Measurements from ENCODE around the gene FBXO3. TPM values are rescaled to one million over a fixed set of nuclear protein-coding genes. Genes with fewer than 3 reads are reported as not detected.

The FBXO3 gene
- total RNA-seq, 1 donor from 2014 or later: 29.7 TPM

GRCh38 chr11:33716243-33716642, 58.1 kb downstream of the FBXO3 start:
- Histone ChIP-seq H3K27ac (peak overlapping the region; percentile 31), H3K36me3 (peaks cover 0 to 69% of the 10 kb centered on the region in 2 donors), H3K4me3 (no peak overlapping the region), H3K27me3 (no peaks in the 10 kb centered on the region), H3K4me1 (peaks cover 40% of the 10 kb centered on the region), H3K9me3 (no peaks in the 10 kb centered on the region)
- intact Hi-C loops (cut with DNase I): no loop called here
- no peak for TF ChIP-seq POLR2AphosphoS5 (IDR thresholded peaks at IDR 0.05; ENCODE audit: insufficient read depth in 1 of 2, low read depth in 1 of 2)
- TF ChIP-seq POLR2A (IDR thresholded peaks at IDR 0.05): no peak
- TF ChIP-seq, protein P1, sequence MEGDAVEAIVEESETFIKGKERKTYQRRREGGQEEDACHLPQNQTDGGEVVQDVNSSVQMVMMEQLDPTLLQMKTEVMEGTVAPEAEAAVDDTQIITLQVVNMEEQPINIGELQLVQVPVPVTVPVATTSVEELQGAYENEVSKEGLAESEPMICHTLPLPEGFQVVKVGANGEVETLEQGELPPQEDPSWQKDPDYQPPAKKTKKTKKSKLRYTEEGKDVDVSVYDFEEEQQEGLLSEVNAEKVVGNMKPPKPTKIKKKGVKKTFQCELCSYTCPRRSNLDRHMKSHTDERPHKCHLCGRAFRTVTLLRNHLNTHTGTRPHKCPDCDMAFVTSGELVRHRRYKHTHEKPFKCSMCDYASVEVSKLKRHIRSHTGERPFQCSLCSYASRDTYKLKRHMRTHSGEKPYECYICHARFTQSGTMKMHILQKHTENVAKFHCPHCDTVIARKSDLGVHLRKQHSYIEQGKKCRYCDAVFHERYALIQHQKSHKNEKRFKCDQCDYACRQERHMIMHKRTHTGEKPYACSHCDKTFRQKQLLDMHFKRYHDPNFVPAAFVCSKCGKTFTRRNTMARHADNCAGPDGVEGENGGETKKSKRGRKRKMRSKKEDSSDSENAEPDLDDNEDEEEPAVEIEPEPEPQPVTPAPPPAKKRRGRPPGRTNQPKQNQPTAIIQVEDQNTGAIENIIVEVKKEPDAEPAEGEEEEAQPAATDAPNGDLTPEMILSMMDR (IDR thresholded peaks at IDR 0.05): no peak
- DNase-seq (ENCODE audit: extremely low spot score in 2 of 2): no peak

DNA sequence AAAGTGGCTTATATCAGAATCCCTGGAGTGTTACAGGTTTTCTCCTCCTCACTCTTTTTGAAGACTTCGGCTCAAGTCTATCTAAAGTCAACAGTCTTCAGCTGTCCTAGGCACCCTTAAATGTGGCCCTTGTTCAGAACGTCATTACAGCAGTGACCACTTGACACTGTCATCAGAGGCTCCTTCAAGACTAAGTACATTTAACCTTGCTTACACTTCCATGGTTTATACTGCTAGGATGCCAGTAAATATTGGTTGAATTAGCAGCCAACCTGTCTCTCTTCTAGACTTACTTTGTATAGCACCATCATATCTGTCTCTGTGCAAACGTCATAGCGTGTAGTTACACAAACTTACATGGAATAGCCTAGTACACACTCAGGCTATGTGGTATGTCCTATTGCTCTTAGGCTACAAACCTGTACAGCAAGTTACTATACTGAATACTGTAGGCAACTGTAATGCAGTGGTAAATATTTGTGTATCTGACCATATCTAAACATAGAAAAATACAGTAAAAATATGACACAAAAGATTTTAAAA, 60.4 kb downstream of the FBXO3 start:
- peaks cover 0 to 65% of the 10 kb centered on the region in 2 donors for H3K36me3 ChIP-seq
- no peaks in the 10 kb centered on the region for H3K27me3 ChIP-seq
- H3K4me3 ChIP-seq: no peak overlapping the region
- no peaks in the 10 kb centered on the region for H3K9me3 ChIP-seq
- H3K4me1 ChIP-seq: peaks cover 22% of the 10 kb centered on the region
- intact Hi-C loops (cut with DNase I): no loop called here
- DNase-seq (ENCODE audit: extremely low spot score in 2 of 2): no peak
- H3K27ac ChIP-seq: no peak overlapping the region
- TF ChIP-seq, protein P1 (IDR thresholded peaks at IDR 0.05): no peak
- TF ChIP-seq POLR2AphosphoS5 (IDR thresholded peaks at IDR 0.05; ENCODE audit: insufficient read depth in 1 of 2, low read depth in 1 of 2) (no peak), POLR2A (IDR thresholded peaks at IDR 0.05) (no peak)

DNA sequence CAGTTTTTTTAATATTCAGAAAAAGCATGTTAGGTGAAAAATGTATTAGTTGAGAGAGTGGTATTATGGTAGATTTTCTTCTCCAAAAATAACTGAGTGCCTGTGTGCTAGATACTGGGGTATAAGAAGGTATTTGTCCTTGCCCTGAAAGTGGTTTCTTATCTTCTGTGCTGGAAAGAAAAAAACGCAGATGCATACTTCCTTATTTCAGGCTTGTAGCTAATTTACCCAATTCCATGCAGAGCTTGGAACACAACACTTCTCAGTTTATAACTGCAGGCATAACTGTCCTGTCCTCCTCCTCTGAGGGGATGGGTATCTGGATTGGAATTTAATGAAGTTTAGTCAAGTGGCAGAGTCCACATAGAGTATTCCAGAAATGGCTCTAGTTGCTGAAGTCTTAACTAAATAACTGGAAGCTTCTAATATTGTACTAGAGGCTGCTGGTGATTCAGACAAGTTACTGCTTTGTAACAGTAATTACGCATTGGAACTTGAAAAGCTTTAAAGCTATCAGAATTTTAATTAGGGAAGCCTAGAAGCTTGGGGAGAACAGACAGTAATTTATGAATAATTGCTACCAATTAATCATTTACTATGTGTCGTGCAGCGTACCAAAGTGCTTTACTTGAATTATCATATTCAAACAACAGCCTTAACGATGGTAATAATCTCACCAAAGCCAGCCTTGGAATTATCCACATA, 61.0 kb downstream of the FBXO3 start:
- TF ChIP-seq, protein P1 (IDR thresholded peaks at IDR 0.05): no peak
- TF ChIP-seq POLR2A (IDR thresholded peaks at IDR 0.05) (no peak), POLR2AphosphoS5 (IDR thresholded peaks at IDR 0.05; ENCODE audit: insufficient read depth in 1 of 2, low read depth in 1 of 2) (no peak)
- no peak for DNase-seq (ENCODE audit: extremely low spot score in 2 of 2)
- intact Hi-C loops (cut with DNase I): no loop called here
- no peak overlapping the region for H3K4me3 ChIP-seq
- H3K9me3 ChIP-seq: no peaks in the 10 kb centered on the region
- H3K36me3 ChIP-seq: peaks cover 0 to 65% of the 10 kb centered on the region in 2 donors
- peaks cover 22% of the 10 kb centered on the region for H3K4me1 ChIP-seq
- H3K27me3 ChIP-seq: no peaks in the 10 kb centered on the region
- H3K27ac ChIP-seq: no peak overlapping the region

DNA sequence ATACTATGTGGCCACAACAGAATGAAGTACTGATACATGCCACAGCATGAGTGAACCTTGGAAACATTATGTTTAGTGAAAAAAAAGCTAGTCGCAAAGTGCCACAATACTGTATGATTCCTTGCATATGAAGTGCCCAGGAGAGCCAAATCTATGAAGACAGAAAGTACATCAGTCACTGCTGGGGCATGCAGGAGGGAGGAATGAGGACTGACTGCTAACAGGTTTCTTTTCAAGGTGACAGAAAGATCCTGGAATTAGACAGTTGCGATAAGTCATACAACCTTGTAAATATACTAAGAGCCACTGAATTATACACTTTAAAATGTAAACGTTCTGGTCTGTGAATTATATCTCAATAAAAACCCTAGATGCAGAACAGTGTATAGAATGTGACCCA, 61.9 kb downstream of the FBXO3 start:
- no peak overlapping the region for H3K27ac ChIP-seq
- H3K4me3 ChIP-seq: no peak overlapping the region
- no peak for DNase-seq (ENCODE audit: extremely low spot score in 2 of 2)
- H3K9me3 ChIP-seq: no peaks in the 10 kb centered on the region
- peaks cover 0 to 66% of the 10 kb centered on the region in 2 donors for H3K36me3 ChIP-seq
- no peaks in the 10 kb centered on the region for H3K27me3 ChIP-seq
- intact Hi-C loops (cut with DNase I): no loop called here
- TF ChIP-seq POLR2AphosphoS5 (IDR thresholded peaks at IDR 0.05; ENCODE audit: insufficient read depth in 1 of 2, low read depth in 1 of 2) (no peak), POLR2A (IDR thresholded peaks at IDR 0.05) (no peak)
- TF ChIP-seq, protein P1 (IDR thresholded peaks at IDR 0.05): no peak
- peaks cover 22% of the 10 kb centered on the region for H3K4me1 ChIP-seq

DNA sequence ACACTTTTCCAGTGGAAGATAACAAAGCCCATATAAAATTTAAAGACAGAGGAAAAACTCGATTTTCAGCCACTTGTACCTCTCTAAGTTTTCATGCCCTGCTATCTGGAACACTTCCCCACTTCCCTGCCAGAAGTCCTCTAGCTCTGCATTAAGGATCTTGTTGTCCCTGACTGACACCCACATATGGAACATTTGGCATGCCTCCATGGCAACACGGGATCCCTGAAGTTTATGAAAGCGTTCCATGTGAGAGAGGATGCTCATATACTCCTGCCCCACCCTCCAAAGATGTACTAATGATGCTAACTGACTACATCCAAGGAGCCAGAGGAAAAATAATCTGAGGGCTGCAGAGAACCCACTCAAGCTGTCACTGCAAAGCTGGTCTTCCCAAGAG, 64.9 kb downstream of the FBXO3 start:
- no peak overlapping the region for H3K27ac ChIP-seq
- TF ChIP-seq, protein P1 (IDR thresholded peaks at IDR 0.05): no peak
- TF ChIP-seq POLR2AphosphoS5 (IDR thresholded peaks at IDR 0.05; ENCODE audit: insufficient read depth in 1 of 2, low read depth in 1 of 2) (no peak), POLR2A (IDR thresholded peaks at IDR 0.05) (no peak)
- H3K4me3 ChIP-seq: no peak overlapping the region
- intact Hi-C loops (cut with DNase I): loop anchor here (10.0 kb wide), 1 partner anchor 225 kb away; no protein-coding TSS in a partner anchor
- no peaks in the 10 kb centered on the region for H3K27me3 ChIP-seq
- peaks cover 0 to 47% of the 10 kb centered on the region in 2 donors for H3K36me3 ChIP-seq
- H3K4me1 ChIP-seq: no peaks in the 10 kb centered on the region
- no peaks in the 10 kb centered on the region for H3K9me3 ChIP-seq
- no peak for DNase-seq (ENCODE audit: extremely low spot score in 2 of 2)
